HepG2 (cell line): ENCODE data around the gene SLC2A11. TPM values are rescaled to one million over a fixed set of nuclear protein-coding genes. Genes with fewer than 3 reads are reported as not detected.

Source experiments
- AGO2 ChIP-seq: fragments of 200-400 bp; formaldehyde crosslinking; optimal IDR thresholded peaks from 2 replicates; pipeline ENCODE3; 2017; ENCODE audit warnings: mild to moderate bottlenecking, low read depth, low read length, moderate library complexity
- ARNT2 ChIP-seq: sonication (generic); formaldehyde crosslinking; IDR thresholded peaks from 2 replicates; pipeline ENCODE4 v1.8.0; 2022; ENCODE audit warnings: mild to moderate bottlenecking, low read depth, missing genetic modification reagents, moderate library complexity
- ATF2 ChIP-seq: sonication (generic); formaldehyde crosslinking; IDR thresholded peaks from 2 replicates; pipeline ENCODE4 v1.4.0; 2020; ENCODE audit warnings: missing genetic modification reagents
- CHD2 ChIP-seq: IDR thresholded peaks from 2 replicates; pipeline ENCODE4 v1.6.1; 2011; ENCODE audit warnings: low read depth, low read length, improper control_type of control experiment
- EZH2 ChIP-seq: conservative IDR thresholded peaks from 2 replicates; pipeline ENCODE4 v1.6.1; 2012; ENCODE audit warnings: mild to moderate bottlenecking, low read depth, low read length, moderate library complexity
- FOSL2 ChIP-seq: sonication (generic); formaldehyde crosslinking; IDR thresholded peaks from 2 replicates; pipeline ENCODE4 v1.4.0; 2020; ENCODE audit warnings: missing genetic modification reagents
- FOXA3 ChIP-seq: IDR thresholded peaks from 2 replicates; pipeline ENCODE4 v1.6.1; 2016; ENCODE audit warnings: missing genetic modification reagents, missing compliant biosample characterization
- GLMP ChIP-seq: sonication (generic); formaldehyde crosslinking; IDR thresholded peaks from 2 replicates; pipeline ENCODE4 v1.9.0; 2021; ENCODE audit warnings: missing genetic modification reagents, mild to moderate bottlenecking, borderline replicate concordance
- IRF2 ChIP-seq: IDR thresholded peaks from 2 replicates; pipeline ENCODE4 v1.6.1; 2018; ENCODE audit warnings: missing genetic modification reagents, missing compliant biosample characterization
- NFE2L1 ChIP-seq: sonication (generic); formaldehyde crosslinking; IDR thresholded peaks from 2 replicates; pipeline ENCODE4 v1.4.0; 2020; ENCODE audit warnings: missing genetic modification reagents, mild to moderate bottlenecking, borderline replicate concordance
- NR0B2 ChIP-seq: sonication (generic); formaldehyde crosslinking; IDR thresholded peaks from 2 replicates; pipeline ENCODE4 v1.4.0; 2020; ENCODE audit warnings: mild to moderate bottlenecking, missing genetic modification reagents
- NR2F6 ChIP-seq, 2 experiments: IDR thresholded peaks; 2 replicates each; pipeline ENCODE4 v1.6.1; 2016; ENCODE audit warnings: antibody characterized with exemption in 1 of 2, mild to moderate bottlenecking in 1 of 2
- POLR2G ChIP-seq: fragments of 200-400 bp; formaldehyde crosslinking; IDR thresholded peaks from 2 replicates; pipeline ENCODE4 v1.6.1; 2018; ENCODE audit warnings: mild to moderate bottlenecking, low read depth, low read length, moderate library complexity
- RBFOX2 ChIP-seq: fragments of 200-400 bp; formaldehyde crosslinking; IDR thresholded peaks from 2 replicates; pipeline ENCODE4 v1.6.1; 2017; ENCODE audit warnings: low read depth, mild to moderate bottlenecking, low read length
- RELA ChIP-seq: sonication (generic); formaldehyde crosslinking; IDR thresholded peaks from 2 replicates; pipeline ENCODE4 v1.4.0; 2020; ENCODE audit warnings: missing genetic modification reagents
- SKIL ChIP-seq: sonication (generic); formaldehyde crosslinking; IDR thresholded peaks from 2 replicates; pipeline ENCODE4 v1.8.0; 2022; ENCODE audit warnings: missing genetic modification reagents, mild to moderate bottlenecking, moderate library complexity, borderline replicate concordance
- ZEB1 ChIP-seq: IDR thresholded peaks from 2 replicates; pipeline ENCODE4 v1.6.1; 2012; ENCODE audit warnings: mild to moderate bottlenecking, low read depth, inconsistent platforms; ENCODE audit not compliant: insufficient replicate concordance
- ZNF263 ChIP-seq: sonication (generic); formaldehyde crosslinking; IDR thresholded peaks from 2 replicates; pipeline ENCODE4 v1.4.0; 2020; ENCODE audit warnings: missing genetic modification reagents
- ZNF274 ChIP-seq: sonication (generic); formaldehyde crosslinking; IDR thresholded peaks from 2 replicates; pipeline ENCODE4 v1.5.1; 2020; ENCODE audit warnings: mild to moderate bottlenecking, missing genetic modification reagents
- ZNF558 ChIP-seq: sonication (generic); formaldehyde crosslinking; IDR thresholded peaks from 2 replicates; pipeline ENCODE4 v1.9.0; 2022; ENCODE audit warnings: mild to moderate bottlenecking, missing genetic modification reagents, borderline replicate concordance
- ZNF691 ChIP-seq: sonication (generic); formaldehyde crosslinking; IDR thresholded peaks from 2 replicates; pipeline ENCODE4 v1.4.0; 2020; ENCODE audit warnings: missing genetic modification reagents, low read depth, mild to moderate bottlenecking, borderline replicate concordance
- ZNF776 ChIP-seq: sonication (generic); formaldehyde crosslinking; IDR thresholded peaks from 2 replicates; pipeline ENCODE4 v1.4.0; 2020; ENCODE audit warnings: mild to moderate bottlenecking, missing genetic modification reagents
- polyA plus RNA-seq, 8 experiments: library from polyadenylated mRNA; depleted of rRNA in 3 of 8; stranded (reverse) in 7 of 8; unstranded in 1 of 8; fragments of >200 nt; fragmentation: Illumina TruSeq in 4 of 8; extraction: Trizol in 4 of 8; gene quantifications; 2 replicates each; pipeline versions ENCODE4 v1.2.1 to v1.2.3, GENCODE V29; 2011 to 2016; ENCODE audit warnings: low read depth in 4 of 8, missing spikeins in 1 of 8, mixed read lengths in 1 of 8; ENCODE audit not compliant: insufficient read depth in 1 of 8
- total RNA-seq, 5 experiments: library from RNA; depleted of rRNA; stranded (reverse); fragments of >200 nt; fragmentation: Illumina TruSeq; extraction: Trizol; gene quantifications; 2 replicates each; pipeline ENCODE4 v1.2.3, GENCODE V29; 2016; ENCODE audit warnings: low read depth in 1 of 5

Gene SLC2A11
- total and polyA plus RNA-seq, 2 of the 13 experiments (the other 11 are each of a cell fraction or from before 2014, with no cell fraction given) = 15.2 to 15.4 TPM

GRCh38 chr22:23894710-23895598 lies 37.3 kb downstream of the SLC2A11 start (continued):
- TF ChIP-seq ZNF776 (CRISPR knock-in tag) = peak; percentile 29; the same call in 1 of the 2 replicates
- TF ChIP-seq CHD2 = peak; percentile 19; the same call in 1 of the 2 replicates
- peak; percentile 18; the same call in 1 of the 2 replicates for TF ChIP-seq NR2F6 (IDR thresholded peaks at IDR 0.05)
- no peak for TF ChIP-seq NR2F6 (CRISPR knock-in tag; IDR thresholded peaks at IDR 0.05)
- TF ChIP-seq SKIL (CRISPR knock-in tag) = no peak; the same call in none of the 2 replicates
- TF ChIP-seq RBFOX2 = peak; percentile 95
- peak; percentile 33; the same call in 1 of the 2 replicates for TF ChIP-seq NR0B2 (CRISPR knock-in tag)
- TF ChIP-seq ATF2 (CRISPR knock-in tag) = peak; percentile 54; the same call in 1 of the 2 replicates
- 0 out of 2 replicates have a peak, but pooled peaks have one; percentile 26 for TF ChIP-seq RELA (CRISPR knock-in tag)
- TF ChIP-seq FOSL2 (CRISPR knock-in tag) = peak; percentile 6; the same call in 1 of the 2 replicates
- TF ChIP-seq GLMP (CRISPR knock-in tag) = peak; percentile 88; the same call in 1 of the 2 replicates
- peak; percentile 96 for TF ChIP-seq ZNF263 (CRISPR knock-in tag)
- TF ChIP-seq POLR2G = peak; percentile 43
- TF ChIP-seq ZEB1 = no peak
- no peak; the same call in 1 of the 2 replicates for TF ChIP-seq ARNT2
- TF ChIP-seq ZNF274 (CRISPR knock-in tag) = peak; percentile 31; the same call in 1 of the 2 replicates
- TF ChIP-seq EZH2 = no peak
- TF ChIP-seq FOXA3 (CRISPR knock-in tag) = peak; percentile 39; the same call in 1 of the 2 replicates
- peak; percentile 78; the same call in 1 of the 2 replicates for TF ChIP-seq ZNF558 (CRISPR knock-in tag)
- peak; percentile 76 for TF ChIP-seq ZNF691 (CRISPR knock-in tag)
- peak; percentile 24; the same call in 1 of the 2 replicates for TF ChIP-seq IRF2
- TF ChIP-seq AGO2 = peak; percentile 92
- 0 out of 2 replicates have a peak, but pooled peaks have one; percentile 15 for TF ChIP-seq NFE2L1
